PC-9 (cell line): ENCODE results near the gene TAF6L.

Experiments
- EZH2 ChIP-seq: fragments of 200-600 bp; sonication (generic); IDR thresholded peaks from 2 replicates; pipeline ENCODE4 v1.8.0; 2017; ENCODE audit warnings: antibody characterized with exemption, low read depth
- TF ChIP-seq, protein P1 (sequence below): fragments of 200-600 bp; sonication (generic); conservative IDR thresholded peaks from 2 replicates; pipeline ENCODE4 v1.6.1; 2017; ENCODE audit warnings: mixed run types, antibody characterized with exemption, mild to moderate bottlenecking, moderate library complexity

DNA sequence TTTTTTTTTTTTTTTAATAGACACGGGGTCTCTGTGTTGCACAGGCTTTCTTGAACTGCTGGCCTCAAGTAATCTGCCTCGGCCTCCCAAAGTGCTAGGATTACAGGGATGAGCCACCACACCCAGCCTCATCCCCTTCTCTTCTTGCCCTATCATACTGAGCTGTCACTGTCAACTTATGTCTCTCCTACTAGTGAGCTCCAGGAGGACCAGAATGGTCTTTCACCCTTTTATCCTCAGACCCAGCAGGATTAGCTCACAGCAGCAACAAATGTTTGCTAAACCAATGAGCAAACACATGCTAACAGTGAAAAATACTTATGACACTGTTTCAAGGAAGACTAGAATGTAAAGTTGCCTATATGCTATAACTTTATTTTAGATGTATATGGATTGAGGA lies 40.5 kb downstream of the TAF6L start:
- TF ChIP-seq, protein P1, sequence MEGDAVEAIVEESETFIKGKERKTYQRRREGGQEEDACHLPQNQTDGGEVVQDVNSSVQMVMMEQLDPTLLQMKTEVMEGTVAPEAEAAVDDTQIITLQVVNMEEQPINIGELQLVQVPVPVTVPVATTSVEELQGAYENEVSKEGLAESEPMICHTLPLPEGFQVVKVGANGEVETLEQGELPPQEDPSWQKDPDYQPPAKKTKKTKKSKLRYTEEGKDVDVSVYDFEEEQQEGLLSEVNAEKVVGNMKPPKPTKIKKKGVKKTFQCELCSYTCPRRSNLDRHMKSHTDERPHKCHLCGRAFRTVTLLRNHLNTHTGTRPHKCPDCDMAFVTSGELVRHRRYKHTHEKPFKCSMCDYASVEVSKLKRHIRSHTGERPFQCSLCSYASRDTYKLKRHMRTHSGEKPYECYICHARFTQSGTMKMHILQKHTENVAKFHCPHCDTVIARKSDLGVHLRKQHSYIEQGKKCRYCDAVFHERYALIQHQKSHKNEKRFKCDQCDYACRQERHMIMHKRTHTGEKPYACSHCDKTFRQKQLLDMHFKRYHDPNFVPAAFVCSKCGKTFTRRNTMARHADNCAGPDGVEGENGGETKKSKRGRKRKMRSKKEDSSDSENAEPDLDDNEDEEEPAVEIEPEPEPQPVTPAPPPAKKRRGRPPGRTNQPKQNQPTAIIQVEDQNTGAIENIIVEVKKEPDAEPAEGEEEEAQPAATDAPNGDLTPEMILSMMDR, result no peak
- TF ChIP-seq EZH2, result no peak
